Uterus (tissue), 2 donors: Measurements from ENCODE around the gene KIRREL3.

ENCODE experiments used
- POLR2A ChIP-seq, 2 donors: fragments of 450-650 bp; IDR thresholded peaks; one replicate each; pipeline ENCODE4 v1.6.1; 2016; ENCODE audit warnings: antibody characterized with exemption in 2 of 2, mild to moderate bottlenecking in 1 of 2, moderate library complexity in 1 of 2
- TF ChIP-seq, protein P1 (sequence below), 4 experiments: fragments of 200-600 bp in 2 of 4; fragments of 450-650 bp in 2 of 4; sonication (generic) in 2 of 4; IDR thresholded peaks; one replicate each; pipeline ENCODE4 v1.5.1; 2016 to 2019; ENCODE audit warnings: antibody characterized with exemption in 4 of 4, mild to moderate bottlenecking in 2 of 4, moderate library complexity in 1 of 4

DNA sequence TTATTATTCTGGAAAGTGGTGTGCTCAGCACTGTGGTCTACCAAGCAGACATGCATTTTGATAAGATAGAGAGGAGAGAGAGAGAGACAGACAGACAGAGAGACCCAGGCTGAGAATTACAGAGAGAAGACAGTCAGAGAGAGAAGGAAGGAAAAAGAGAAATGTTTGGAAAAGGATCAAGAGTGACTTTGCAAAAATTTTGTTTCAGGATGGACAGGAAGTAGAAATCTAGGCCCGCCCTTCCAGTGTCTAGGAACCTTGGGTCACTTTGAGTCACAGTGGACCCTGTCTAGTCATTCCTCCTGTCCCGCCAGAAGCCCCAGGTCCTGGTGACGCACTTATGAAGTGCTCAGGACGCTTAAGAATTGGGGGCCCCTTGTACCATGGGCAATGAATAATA lies 478.4 kb downstream of the KIRREL3 start:
- TF ChIP-seq, protein P1, sequence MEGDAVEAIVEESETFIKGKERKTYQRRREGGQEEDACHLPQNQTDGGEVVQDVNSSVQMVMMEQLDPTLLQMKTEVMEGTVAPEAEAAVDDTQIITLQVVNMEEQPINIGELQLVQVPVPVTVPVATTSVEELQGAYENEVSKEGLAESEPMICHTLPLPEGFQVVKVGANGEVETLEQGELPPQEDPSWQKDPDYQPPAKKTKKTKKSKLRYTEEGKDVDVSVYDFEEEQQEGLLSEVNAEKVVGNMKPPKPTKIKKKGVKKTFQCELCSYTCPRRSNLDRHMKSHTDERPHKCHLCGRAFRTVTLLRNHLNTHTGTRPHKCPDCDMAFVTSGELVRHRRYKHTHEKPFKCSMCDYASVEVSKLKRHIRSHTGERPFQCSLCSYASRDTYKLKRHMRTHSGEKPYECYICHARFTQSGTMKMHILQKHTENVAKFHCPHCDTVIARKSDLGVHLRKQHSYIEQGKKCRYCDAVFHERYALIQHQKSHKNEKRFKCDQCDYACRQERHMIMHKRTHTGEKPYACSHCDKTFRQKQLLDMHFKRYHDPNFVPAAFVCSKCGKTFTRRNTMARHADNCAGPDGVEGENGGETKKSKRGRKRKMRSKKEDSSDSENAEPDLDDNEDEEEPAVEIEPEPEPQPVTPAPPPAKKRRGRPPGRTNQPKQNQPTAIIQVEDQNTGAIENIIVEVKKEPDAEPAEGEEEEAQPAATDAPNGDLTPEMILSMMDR (IDR thresholded peaks at IDR 0.05) = no peak
- no peak for TF ChIP-seq POLR2A (IDR thresholded peaks at IDR 0.05)
